HG03354 (cell line): ENCODE data around the gene MAPK12.

Experiments used
- ATAC-seq: cut with Tn5 transposase; IDR thresholded peaks from one replicate; pipeline ENCODE4 v1.9.1; 2021; ENCODE audit warnings: mild to moderate bottlenecking; ENCODE audit not compliant: unreplicated experiment, poor library complexity, severe bottlenecking

The MAPK12 gene

DNA sequence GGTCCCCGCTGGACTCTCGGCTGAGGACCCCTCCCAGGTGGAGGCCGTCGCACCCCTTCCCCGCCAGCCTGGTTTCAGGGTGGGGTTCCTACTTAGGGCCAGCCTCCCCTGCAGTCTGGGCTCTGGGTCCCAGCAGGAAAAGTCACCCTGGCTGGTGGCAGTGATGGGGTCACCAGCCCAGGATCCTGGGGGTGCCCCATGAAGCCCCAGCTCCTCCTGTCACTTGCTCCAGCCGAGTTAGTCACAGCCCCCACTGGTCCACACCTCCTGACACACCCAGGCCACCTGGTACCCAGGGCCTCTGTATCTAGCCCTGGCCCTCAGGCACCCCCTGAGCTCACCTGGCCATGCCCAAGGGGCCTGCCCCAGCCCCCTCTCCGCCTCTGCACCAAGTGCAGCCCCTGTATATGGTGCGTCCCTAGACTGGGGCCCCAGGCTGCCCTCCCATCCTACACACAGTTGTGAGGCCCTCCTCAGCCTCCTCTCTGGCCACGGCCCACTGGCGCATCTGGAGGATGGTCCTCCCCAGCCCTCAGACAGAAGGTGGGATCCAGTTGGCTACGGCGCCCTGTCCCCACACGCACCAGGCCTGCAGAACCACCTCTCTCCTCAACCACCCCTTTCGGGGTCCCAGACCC is 39.3 kb upstream of the MAPK12 start:
- no peak for ATAC-seq

DNA sequence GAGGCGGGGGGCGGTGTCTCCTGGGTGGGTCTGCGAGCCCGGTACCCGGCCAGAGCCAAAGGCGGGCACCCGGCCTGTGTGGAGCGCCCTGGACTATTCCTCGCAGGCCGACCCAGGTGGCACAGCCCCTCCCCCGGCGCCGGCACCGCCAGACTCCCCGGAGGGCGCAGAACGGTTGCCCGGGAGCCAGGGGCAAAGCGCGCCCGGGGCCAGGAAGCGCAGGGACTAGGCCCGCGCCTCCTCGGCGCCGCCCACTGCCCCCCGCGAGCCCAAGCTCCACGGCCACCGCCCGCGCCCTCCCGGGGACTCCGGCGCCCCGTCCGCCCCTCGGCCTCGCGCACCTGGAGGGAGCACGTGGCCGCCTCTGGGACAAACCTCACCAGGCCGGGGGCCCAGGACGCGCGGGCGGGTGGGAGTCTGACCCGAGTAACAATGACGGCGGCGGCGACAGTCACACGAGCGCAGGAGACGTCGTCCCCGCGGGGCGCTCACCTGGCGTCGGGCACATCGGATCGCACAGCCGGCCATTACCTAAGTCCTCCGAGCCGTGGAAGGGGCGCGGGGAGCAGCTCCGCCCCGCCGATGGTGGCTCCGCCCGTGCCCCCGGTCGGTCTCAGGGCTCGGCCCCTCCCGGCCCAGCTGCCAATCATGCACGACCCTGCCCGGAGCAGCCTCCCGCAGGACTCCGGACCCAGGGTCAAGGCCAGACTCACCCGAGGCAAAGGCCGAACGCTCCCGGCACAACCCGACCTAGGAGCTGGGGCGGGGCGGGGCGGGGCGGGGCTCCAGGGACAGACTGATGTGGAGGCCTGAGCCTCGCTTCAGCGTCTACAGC is 38.5 kb upstream of the MAPK12 start:
- no peak for ATAC-seq

- no peak for ATAC-seq
Observed at GRCh38 chr22:50298937-50299784, 37.7 kb upstream of the MAPK12 start.

GRCh38 chr22:50298266-50298637 is 36.8 kb upstream of the MAPK12 start:
- ATAC-seq, result no peak

DNA sequence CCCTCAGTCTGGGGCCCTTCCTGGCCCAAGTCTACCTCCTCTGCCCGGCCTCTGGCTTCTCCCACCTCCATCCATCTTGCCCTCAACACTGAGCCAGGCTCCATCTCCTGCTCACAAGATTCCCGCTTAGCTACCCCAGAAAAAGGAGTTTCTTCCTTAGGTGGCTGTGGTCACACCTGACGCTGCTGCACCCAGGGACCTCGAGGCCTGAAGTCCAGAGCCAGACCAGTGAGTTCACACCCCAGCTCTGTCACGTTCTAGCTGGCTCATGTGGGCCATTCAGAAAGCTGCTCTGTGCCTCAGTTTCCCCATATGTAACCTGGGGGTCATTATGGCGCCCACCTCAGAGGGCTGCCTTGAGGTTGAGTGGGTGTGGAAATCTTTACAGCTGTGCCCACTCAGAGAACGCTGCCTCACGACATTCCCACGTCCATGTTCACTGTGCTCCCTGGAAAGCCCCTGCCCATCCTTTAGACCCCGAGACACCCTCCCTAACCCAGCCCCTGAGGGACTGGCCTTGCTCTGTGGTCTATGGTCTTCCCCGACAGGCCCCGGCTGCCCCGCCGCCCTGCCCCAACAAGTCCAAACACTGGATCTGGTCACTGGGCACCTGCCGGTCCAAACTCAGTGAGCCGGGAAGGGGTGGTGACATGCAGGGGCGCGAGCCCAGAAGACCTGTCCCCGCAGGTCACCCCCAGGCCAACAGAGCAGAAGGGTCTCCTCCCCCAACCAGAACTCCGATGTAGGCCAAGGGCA is 36.2 kb upstream of the MAPK12 start:
- ATAC-seq, result no peak

GRCh38 chr22:50296658-50297490 is 35.4 kb upstream of the MAPK12 start:
- ATAC-seq, result no peak

DNA sequence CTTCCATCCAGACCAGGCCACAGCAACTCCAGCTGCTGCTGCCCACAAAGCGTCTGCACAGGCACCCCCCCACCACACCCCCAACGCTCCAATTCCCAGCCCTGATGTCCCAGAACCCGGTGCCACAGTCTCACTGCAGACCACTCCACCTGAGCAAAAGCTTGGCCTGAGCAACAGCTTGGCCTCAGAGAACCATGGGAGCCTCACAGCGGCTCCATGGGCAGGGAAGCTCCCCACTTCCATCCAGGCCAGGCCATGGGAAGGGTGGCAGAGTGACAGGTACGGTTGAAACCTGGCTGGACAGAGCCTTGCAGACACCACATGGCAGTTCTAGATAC is 32.8 kb upstream of the MAPK12 start:
- ATAC-seq, result no peak

- ATAC-seq, result no peak
Observed at GRCh38 chr22:50293441-50294318, 32.2 kb upstream of the MAPK12 start.

DNA sequence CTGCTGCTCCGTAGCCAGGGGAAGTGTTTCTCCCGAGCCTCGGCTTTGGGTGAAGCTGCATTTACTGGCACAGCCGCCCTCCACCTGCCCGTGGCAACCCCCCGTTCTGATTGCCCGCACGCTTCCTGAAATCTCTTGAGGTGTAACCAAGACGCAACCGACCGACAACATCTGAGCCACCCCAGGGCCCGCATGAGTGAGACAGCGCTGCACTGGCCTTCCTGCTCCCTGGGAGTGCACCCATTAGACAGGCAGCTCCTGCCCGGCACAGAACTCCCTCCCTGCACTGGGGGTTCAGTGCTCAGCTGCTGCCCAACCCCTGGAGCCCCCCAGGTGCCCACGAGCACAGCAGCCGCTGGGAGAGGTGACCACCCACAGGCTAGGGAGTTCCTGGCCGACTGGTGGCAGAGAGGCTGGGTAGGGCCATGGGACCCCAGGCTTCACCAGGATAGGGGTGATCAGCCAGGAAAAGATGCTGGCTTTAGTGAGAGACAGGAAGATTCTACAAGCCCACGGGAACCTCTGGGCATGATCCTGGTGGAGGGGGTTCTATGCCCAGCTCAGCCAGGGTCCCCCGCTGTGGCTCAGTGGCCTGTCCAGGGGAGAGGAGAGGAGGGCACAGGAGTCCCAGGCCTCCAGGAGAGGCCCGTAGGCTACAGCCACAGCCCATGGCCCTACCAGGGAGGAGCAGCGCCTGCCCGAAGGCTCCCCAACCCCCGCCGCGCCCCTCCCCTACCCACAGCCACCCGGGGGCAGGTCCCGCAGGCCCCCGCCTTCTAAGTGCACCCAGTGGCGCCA is 31.4 kb upstream of the MAPK12 start:
- no peak for ATAC-seq

- no peak for ATAC-seq
Observed at GRCh38 chr22:50289942-50290630, 28.6 kb upstream of the MAPK12 start.

- ATAC-seq, result no peak
Observed at GRCh38 chr22:50289151-50289941, 27.9 kb upstream of the MAPK12 start.

- ATAC-seq, result no peak
Observed at GRCh38 chr22:50287731-50288130, 26.2 kb upstream of the MAPK12 start.

DNA sequence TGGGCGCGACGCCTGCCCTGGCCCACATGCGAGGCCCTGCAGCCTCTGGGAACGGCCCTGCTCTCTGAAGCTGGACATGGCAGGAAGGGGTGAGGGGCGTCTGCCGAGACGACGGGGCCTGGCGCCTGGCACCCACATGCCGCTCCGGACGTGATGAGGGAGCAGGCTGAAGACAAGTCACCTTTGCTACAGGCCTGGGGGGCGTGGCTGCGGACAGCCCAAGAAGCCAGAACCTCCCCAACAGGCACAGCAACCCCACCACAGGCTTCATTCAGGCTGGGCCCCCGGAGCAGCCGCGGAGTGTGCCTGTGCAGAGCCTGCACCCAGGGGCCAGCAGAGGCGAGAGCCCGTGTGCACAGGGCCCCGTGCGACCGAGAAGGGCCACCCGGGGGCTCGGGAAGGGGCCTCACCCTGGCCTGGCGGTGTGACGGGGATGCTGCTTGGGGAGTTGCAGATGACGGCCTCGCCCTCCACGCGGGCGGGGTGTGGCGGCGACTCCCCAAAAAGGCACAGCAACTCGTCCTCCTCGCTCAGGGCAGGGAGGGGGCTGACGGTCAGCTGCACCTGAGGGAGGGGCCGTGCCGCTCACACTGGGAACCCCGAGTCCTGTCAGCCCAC is 25.3 kb upstream of the MAPK12 start:
- ATAC-seq, result no peak

GRCh38 chr22:50286275-50286674 is 24.8 kb upstream of the MAPK12 start:
- ATAC-seq, result no peak

GRCh38 chr22:50285568-50286229 is 24.2 kb upstream of the MAPK12 start:
- ATAC-seq, result no peak
